Measurements from ENCODE around the gene STAU1.
A peak's percentile ranks its signal among the peaks of the same experiment; 100 is the strongest.
"Not testable (repeated sequence)": the region's sequence is repeated elsewhere in the genome, so short reads cannot be mapped to it uniquely, and the experiment has no call there.

The STAU1 gene

GRCh38 chr20:49166534-49167449, 21.3 kb downstream of the STAU1 start:
- no peak for DNase-seq (ENCODE audit: low read depth in 1 of 2, low spot score in 1 of 2)

- DNase-seq (ENCODE audit: low read depth in 1 of 2, low spot score in 1 of 2) = no peak
Measured at GRCh38 chr20:49165611-49166010, 22.5 kb downstream of the STAU1 start.

GRCh38 chr20:49163696-49164095, 24.4 kb downstream of the STAU1 start:
- no peak for DNase-seq (ENCODE audit: low read depth in 1 of 2, low spot score in 1 of 2)

- DNase-seq (ENCODE audit: low read depth in 1 of 2, low spot score in 1 of 2) = no peak
Measured at GRCh38 chr20:49161428-49162152, 26.5 kb downstream of the STAU1 start.

- no peak for DNase-seq (ENCODE audit: low read depth in 1 of 2, low spot score in 1 of 2)
Measured at GRCh38 chr20:49160057-49160929, 27.8 kb downstream of the STAU1 start.

GRCh38 chr20:49157146-49157545, 31.0 kb downstream of the STAU1 start:
- no peak for DNase-seq (ENCODE audit: low read depth in 1 of 2, low spot score in 1 of 2)

GRCh38 chr20:49156481-49156880, 31.7 kb downstream of the STAU1 start:
- DNase-seq (ENCODE audit: low read depth in 1 of 2, low spot score in 1 of 2) = no peak

- DNase-seq (ENCODE audit: low read depth in 1 of 2, low spot score in 1 of 2) = no peak
Measured at GRCh38 chr20:49151436-49151835, 36.7 kb downstream of the STAU1 start.

GRCh38 chr20:49149281-49150045, 38.7 kb downstream of the STAU1 start:
- DNase-seq (ENCODE audit: low read depth in 1 of 2, low spot score in 1 of 2) = no peak

GRCh38 chr20:49148601-49149000, 39.5 kb downstream of the STAU1 start:
- no peak for DNase-seq (ENCODE audit: low read depth in 1 of 2, low spot score in 1 of 2)

- no peak for DNase-seq (ENCODE audit: low read depth in 1 of 2, low spot score in 1 of 2)
Measured at GRCh38 chr20:49147296-49147695, 40.8 kb downstream of the STAU1 start.

- DNase-seq (ENCODE audit: low read depth in 1 of 2, low spot score in 1 of 2) = no peak
Measured at GRCh38 chr20:49146442-49147225, 41.5 kb downstream of the STAU1 start.

- DNase-seq (ENCODE audit: low read depth in 1 of 2, low spot score in 1 of 2) = no peak
Measured at GRCh38 chr20:49140834-49141233, 47.3 kb downstream of the STAU1 start.

- DNase-seq (ENCODE audit: low read depth in 1 of 2, low spot score in 1 of 2) = no peak
Measured at GRCh38 chr20:49140411-49140810, 47.7 kb downstream of the STAU1 start.

GRCh38 chr20:49138431-49138830, 49.7 kb downstream of the STAU1 start:
- DNase-seq (ENCODE audit: low read depth in 1 of 2, low spot score in 1 of 2) = no peak

GRCh38 chr20:49136817-49137571, 51.1 kb downstream of the STAU1 start:
- DNase-seq (ENCODE audit: low read depth in 1 of 2, low spot score in 1 of 2) = no peak

- not testable (repeated sequence) for DNase-seq (ENCODE audit: low read depth in 1 of 2, low spot score in 1 of 2)
Measured at GRCh38 chr20:49134797-49135196, 53.3 kb downstream of the STAU1 start.

GRCh38 chr20:49133571-49133970, 54.6 kb downstream of the STAU1 start:
- no peak for DNase-seq (ENCODE audit: low read depth in 1 of 2, low spot score in 1 of 2)

GRCh38 chr20:49132995-49133478, 55.1 kb downstream of the STAU1 start:
- peak in 1 of 2 donors; percentile 19 for DNase-seq (ENCODE audit: low read depth in 1 of 2, low spot score in 1 of 2)
